Spleen (tissue), 7 donors: Measurements from ENCODE around the gene NOM1.

ENCODE experiments used
- POLR2AphosphoS5 ChIP-seq, 3 donors: sonication (generic); formaldehyde crosslinking; IDR thresholded peaks; one replicate each; pipeline ENCODE4 v1.5.1; 2017; ENCODE audit warnings: antibody characterized with exemption in 3 of 3
- TF ChIP-seq, protein P1 (sequence below), 11 experiments: fragments of 200-600 bp in 7 of 11; fragments of 450-650 bp in 4 of 11; sonication (generic) in 4 of 11; IDR thresholded peaks in 8 of 11; conservative IDR thresholded peaks in 3 of 11; 1 replicate in 7 of 11; 2 replicates in 4 of 11; pipeline versions ENCODE4 v1.4.0 to v1.8.0; 2016 to 2021; ENCODE audit warnings: antibody characterized with exemption in 11 of 11, inconsistent platforms in 4 of 11, mild to moderate bottlenecking in 1 of 11
- donor health status: DM: no; HTN: no; CAD: no; lungs with moderate emphysema.
- donor health status: DM: no; HTN: no; CAD: no.
- donor health status: DM: no; HTN: no; CAD: no.

DNA sequence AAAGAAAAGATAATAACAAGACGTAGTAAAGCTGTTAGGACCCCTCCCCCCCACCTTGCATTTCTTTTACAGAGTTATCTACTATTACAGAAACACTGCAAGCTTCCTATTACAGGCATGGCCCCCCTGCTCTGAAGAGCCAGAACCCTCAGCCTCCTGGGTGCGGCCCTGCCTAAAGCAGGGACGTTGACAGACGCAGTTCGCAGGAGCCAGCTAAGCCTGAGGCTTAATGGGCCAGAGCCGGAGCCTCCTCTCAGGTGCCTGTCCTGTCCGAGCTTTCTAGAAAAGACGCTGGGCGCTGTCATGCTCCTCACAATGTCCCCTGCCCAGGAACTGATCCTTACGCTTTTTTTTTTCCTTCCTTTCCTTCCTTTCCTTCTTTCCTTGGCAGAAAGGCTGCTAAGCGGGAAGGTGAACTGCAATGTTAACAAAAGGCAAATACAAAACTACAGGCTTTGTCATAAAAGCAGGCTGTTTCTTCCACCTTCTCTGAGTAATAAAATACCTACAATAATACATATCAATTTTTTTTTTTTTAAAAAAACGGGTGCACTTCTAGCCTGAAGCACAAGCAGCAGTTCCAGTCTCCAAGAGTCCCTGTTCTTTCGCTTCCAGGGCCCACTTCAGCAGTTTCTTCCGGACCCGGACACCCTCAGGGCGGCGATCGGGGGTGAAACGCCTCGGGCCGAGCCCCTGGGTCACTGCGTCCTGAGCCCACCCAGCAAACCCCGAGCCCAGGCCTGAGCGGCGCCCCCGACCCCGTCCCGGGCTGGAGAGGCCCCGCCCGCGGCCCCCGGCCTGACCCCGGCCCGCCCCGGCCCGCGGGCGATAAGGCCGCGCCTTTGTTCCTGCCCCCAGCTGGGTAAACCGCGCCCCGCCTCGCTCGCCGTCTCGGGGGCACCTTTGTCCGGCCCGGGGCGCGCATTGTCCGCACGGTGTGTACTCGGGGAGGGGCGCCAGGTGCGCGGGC is 49.8 kb downstream of the NOM1 start:
- TF ChIP-seq, protein P1, sequence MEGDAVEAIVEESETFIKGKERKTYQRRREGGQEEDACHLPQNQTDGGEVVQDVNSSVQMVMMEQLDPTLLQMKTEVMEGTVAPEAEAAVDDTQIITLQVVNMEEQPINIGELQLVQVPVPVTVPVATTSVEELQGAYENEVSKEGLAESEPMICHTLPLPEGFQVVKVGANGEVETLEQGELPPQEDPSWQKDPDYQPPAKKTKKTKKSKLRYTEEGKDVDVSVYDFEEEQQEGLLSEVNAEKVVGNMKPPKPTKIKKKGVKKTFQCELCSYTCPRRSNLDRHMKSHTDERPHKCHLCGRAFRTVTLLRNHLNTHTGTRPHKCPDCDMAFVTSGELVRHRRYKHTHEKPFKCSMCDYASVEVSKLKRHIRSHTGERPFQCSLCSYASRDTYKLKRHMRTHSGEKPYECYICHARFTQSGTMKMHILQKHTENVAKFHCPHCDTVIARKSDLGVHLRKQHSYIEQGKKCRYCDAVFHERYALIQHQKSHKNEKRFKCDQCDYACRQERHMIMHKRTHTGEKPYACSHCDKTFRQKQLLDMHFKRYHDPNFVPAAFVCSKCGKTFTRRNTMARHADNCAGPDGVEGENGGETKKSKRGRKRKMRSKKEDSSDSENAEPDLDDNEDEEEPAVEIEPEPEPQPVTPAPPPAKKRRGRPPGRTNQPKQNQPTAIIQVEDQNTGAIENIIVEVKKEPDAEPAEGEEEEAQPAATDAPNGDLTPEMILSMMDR (IDR thresholded peaks at IDR 0.05 in 8 of 11, conservative IDR thresholded peaks at IDR 0.05 in 3 of 11): no peak
- TF ChIP-seq POLR2AphosphoS5 (IDR thresholded peaks at IDR 0.05): no peak
